Fibroblast of skin of right biceps (primary cell): Measurements from ENCODE around the gene VKORC1.

Experiments
- DNase-seq: peaks from one replicate; pipeline ENCODE4 v3.0.0-alpha.2; 2013

VKORC1 gene

DNA sequence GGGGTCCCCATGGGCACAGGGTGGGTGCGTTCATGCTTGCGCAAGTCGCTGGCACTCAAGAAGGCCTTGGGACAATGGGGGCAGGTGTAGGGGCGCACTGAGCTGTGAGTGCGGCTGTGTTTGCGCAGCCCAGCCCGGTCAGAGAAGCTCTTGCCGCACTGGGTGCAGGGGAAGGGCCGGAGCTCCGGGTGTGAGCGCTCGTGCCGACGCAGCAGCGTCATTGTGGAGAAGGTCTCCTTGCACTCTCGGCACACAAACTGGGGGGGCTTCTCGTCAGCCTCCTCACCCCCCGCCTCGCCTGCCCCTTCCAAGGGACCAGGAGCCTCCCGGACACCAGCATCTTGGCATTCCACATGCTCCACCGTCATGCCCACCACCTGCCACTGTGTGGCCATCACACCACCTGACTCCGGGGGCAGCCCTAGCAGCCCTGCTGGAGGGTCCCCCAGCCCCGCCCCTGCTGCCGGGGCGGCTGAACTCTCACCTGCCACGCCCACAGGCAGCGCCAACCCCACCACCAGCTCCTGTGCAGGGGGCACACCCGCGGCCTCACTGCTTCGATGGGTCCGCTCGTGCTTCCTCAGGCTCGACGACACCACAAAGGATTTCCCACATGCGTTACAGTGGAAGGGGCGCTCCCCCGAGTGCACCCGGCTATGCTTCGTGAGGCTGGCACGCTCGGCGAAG, 33.3 kb downstream of the VKORC1 start:
- DNase-seq = no peak

DNA sequence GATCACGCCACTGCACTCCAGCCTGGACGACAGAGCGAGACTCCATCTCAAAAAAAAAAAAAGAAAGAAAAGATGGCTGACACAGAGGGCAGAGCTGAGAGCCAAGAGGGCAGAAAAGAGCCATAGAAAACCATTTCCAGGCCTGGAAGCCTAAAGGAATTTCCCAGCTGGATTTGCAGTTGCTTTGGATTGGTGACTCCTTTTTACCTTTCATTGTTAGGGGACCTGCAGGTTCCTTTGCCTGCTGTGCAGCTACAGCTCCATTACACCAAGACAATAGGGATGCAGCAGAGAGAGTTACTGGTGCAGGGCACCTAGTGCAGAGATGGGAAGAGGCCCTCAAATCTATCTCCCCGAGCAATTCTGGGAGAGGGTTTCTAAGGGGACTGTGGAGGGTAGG, 39.0 kb downstream of the VKORC1 start:
- DNase-seq = no peak

DNA sequence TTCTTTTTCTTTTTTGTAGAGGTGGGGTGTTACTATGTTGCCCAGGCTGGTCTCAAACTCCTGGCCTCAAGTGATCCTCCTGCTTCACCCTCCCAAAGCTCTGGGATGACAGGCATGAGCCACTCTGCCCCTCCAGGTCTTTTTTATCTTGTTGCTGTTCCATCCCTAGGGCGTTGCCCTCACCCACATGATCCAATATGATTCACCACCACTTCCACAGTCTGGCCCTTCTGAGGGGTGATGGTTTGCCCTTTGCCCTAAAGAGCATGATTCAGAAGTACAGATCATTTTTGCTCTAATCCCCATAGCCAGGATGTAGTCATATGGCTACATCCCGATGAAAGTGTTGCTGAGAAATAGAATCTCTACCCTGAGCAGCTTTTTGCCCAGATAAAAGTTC, 42.5 kb downstream of the VKORC1 start:
- DNase-seq = peak; percentile 93

DNA sequence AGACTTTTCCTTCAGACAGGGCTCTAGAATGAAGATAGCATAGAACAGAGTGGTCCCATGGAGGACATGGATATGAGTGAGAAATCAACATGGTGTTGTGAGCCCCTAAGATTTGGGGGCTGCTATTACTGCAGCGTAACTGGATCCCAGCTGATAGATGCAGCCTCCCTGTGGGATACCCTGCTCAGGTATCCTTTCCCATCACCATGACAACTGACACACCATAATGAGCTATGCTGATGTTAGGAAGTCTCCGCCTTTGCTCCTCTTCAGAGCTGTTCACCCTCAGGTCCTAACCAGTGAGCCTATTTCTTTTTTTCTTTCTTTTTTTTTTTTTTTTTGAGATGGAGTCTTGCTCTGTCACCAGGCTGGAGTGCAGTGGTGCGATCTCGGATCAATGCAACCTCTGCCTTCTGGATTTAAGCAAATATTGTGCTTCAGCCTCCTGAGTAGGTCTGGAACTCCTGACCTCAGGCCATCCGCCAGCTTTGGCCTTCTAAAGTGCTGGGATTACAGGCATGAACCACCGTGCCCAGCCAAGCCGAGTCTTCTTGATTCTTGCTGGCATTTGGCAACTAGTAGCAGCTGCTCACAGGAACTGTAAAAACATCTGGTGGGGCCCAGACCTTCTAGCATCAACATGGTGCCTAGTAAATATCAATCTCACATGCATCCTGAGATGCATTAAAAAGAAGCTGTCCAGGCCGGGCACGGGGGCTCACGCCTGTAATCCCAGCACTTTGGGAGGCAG, 44.1 kb downstream of the VKORC1 start:
- DNase-seq = no peak

DNA sequence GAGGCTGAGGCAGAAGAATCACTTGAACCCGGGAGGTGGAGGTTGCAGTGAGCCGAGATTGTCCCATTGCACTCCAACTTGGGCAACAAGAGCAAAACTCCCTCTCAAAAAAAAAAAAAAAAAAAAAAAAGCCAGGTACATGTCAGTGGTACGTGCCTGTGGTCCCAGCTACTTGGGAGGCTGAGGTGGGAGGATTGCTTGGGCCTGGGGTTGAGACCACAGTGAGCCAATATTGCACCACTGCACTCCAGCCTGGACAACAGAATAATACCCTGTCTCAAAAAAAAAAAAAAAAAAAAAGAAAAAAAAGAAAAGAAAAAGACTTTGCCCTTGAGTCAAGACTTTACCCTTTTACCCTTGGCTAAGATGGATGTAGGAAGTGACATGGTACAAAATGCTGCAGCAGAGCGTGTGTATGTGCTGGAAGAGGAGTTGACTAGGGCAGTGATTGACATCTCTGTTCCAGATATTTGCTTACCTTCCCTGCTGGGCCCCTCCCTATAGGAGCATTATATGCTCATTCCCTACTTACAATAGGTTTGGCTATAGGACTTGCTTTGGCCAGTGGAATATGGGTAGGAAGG, 50.6 kb downstream of the VKORC1 start:
- no peak for DNase-seq

DNA sequence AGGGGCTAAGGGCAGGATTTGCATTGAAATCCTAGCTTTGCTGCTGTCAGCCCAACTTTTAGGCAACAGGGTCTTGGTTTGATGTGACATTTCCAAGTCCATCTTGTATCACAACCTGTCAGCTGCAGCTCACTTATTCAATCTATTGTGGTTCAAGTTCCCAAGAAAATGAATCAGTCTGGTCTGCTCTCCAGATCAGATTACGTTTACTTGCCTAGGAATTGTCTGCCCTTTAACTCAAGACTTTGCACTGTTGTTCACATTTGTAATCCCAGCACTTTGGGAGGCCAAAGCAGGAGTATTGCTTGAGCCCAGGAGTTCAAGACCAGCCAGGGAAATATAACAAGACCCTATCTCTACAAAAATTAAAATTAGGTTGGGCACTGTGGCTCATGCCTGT, 51.2 kb downstream of the VKORC1 start:
- no peak for DNase-seq

DNA sequence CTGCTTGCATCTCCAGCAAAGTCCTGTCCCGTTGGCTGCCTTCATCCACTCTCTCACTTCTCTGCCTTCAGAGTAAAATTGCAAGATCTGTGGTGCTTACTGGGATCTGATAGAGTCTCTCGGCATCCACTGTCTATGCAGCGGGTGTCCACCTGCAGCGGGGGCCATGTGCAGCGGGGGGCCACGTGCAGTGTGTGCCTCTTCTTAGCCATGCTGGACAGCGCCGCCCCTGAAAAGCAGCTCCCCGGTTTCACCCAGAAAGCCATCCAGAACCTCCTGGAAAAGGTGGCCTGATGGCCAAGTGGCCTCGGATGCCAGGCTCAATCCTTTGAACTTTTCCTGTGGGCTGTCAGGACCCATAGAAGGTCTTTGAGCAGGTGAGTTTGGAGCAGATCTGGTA, 51.7 kb downstream of the VKORC1 start:
- no peak for DNase-seq
